Stromal cell of bone marrow (primary cell): Measurements from ENCODE around the gene LMF1.
"Not testable (repeated sequence)": the region's sequence is repeated elsewhere in the genome, so short reads cannot be mapped to it uniquely, and the experiment has no call there.

Experiments
- DNase-seq: peaks from one replicate; pipeline ENCODE4 v3.0.0-alpha.2; 2012; ENCODE audit warnings: low read depth

The LMF1 gene

GRCh38 chr16:867421-868385, 103.1 kb downstream of the LMF1 start:
- DNase-seq, result no peak

- no peak for DNase-seq
Observed at GRCh38 chr16:866252-866896, 104.4 kb downstream of the LMF1 start.

GRCh38 chr16:865026-865425, 105.8 kb downstream of the LMF1 start:
- no peak for DNase-seq

- DNase-seq, result no peak
Observed at GRCh38 chr16:861446-861845, 109.3 kb downstream of the LMF1 start.

GRCh38 chr16:860891-861290, 109.9 kb downstream of the LMF1 start:
- DNase-seq, result no peak

- not testable (repeated sequence) for DNase-seq
Observed at GRCh38 chr16:858971-859370, 111.8 kb downstream of the LMF1 start.

GRCh38 chr16:858441-858840, 112.3 kb downstream of the LMF1 start:
- not testable (repeated sequence) for DNase-seq

- no peak for DNase-seq
Observed at GRCh38 chr16:856811-857210, 114.0 kb downstream of the LMF1 start.

- DNase-seq, result no peak
Observed at GRCh38 chr16:856101-856500, 114.7 kb downstream of the LMF1 start.

GRCh38 chr16:855471-855870, 115.3 kb downstream of the LMF1 start:
- no peak for DNase-seq

- DNase-seq, result no peak
Observed at GRCh38 chr16:854808-855410, 115.9 kb downstream of the LMF1 start.

GRCh38 chr16:853981-854807, 116.6 kb downstream of the LMF1 start:
- no peak for DNase-seq

- no peak for DNase-seq
Observed at GRCh38 chr16:853306-853705, 117.5 kb downstream of the LMF1 start.

- no peak for DNase-seq
Observed at GRCh38 chr16:852451-853185, 118.2 kb downstream of the LMF1 start.

GRCh38 chr16:851871-852270, 118.9 kb downstream of the LMF1 start:
- DNase-seq, result no peak

GRCh38 chr16:851209-851810, 119.5 kb downstream of the LMF1 start:
- DNase-seq, result no peak

- DNase-seq, result no peak
Observed at GRCh38 chr16:850668-851067, 120.1 kb downstream of the LMF1 start.

GRCh38 chr16:848510-849253, 122.1 kb downstream of the LMF1 start:
- no peak for DNase-seq

- no peak for DNase-seq
Observed at GRCh38 chr16:847681-848445, 122.9 kb downstream of the LMF1 start.
